ENCODE results near the gene TRAPPC3. TPM values are rescaled to one million over a fixed set of nuclear protein-coding genes. Genes with fewer than 3 reads are reported as not detected.

The TRAPPC3 gene
- total and polyA plus RNA-seq, 9 of the 15 experiments (the other 6 are each of a cell fraction or from before 2014, with no cell fraction given), result 20.6 to 141 (median 112) TPM

GRCh38 chr1:36122062-36123030 is 26.9 kb downstream of the TRAPPC3 start (continued):
- TF ChIP-seq ZBTB33 (CRISPR knock-in tag; IDR thresholded peaks at IDR 0.05) (no peak), ZNF561 (CRISPR knock-in tag; conservative IDR thresholded peaks at IDR 0.05) (no peak), MIER1 (IDR thresholded peaks at IDR 0.05; ENCODE audit: low read depth) (no peak), KDM1A (IDR thresholded peaks at IDR 0.05) (peak; percentile 71 to 77; a peak in 3 of 4 replicates), HLTF (IDR thresholded peaks at IDR 0.05) (no peak), SRSF3 (IDR thresholded peaks at IDR 0.05; ENCODE audit: insufficient read depth, low read length) (no peak), RCOR1 (IDR thresholded peaks at IDR 0.05; ENCODE audit: borderline replicate concordance in 1 of 2, low read depth in 2 of 2, low read length in 2 of 2) (peak in 1 of 2 experiments; percentile 43; a peak in 1 of 4 replicates)

GRCh38 chr1:36119456-36119855 is 29.8 kb downstream of the TRAPPC3 start:
- H3K4me2 ChIP-seq (ENCODE audit: insufficient read depth, low read length), result no peak overlapping the region
- DNase-seq (ENCODE audit: extremely low read depth in 1 of 4, low spot score in 3 of 4), result no peak
- H3K4me3 ChIP-seq, result no peak overlapping the region
- H3K9me3 ChIP-seq (replicated peaks; ENCODE audit: control insufficient read depth, insufficient read depth, low read depth, low read length), result no peaks in the 10 kb centered on the region
- no peak for FAIRE-seq
- H3K9ac ChIP-seq (ENCODE audit: insufficient read depth in 1 of 2, low read depth in 2 of 2, low read length in 2 of 2), result peak overlapping the region in 1 of 2 experiments; percentile 80; a peak in 2 of 4 replicates
- ChIA-PET POLR2A (interaction anchor here (0.6 to 3.7 kb wide), 9 partner anchors 9 to 188 kb away, joined by 3 to 19 read pairs (median 4); partner anchors contain the start of gene AGO3), CTCF (ENCODE audit: low intra/inter-chr PET ratio) (no interaction called here)
- peaks cover 0 to 10% of the 10 kb centered on the region in 2 experiments; a peak in 1 of 5 replicates for H3K27me3 ChIP-seq (ENCODE audit: control insufficient read depth in 2 of 2, insufficient read depth in 2 of 2, low read length in 2 of 2)
- no peak overlapping the region for H2AFZ ChIP-seq (ENCODE audit: low read depth, low read length)
- H3K27ac ChIP-seq (ENCODE audit: extremely low read depth, low read depth, low read length), result no peak overlapping the region
- no peaks in the 10 kb centered on the region for H3K79me2 ChIP-seq (ENCODE audit: control insufficient read depth, insufficient read depth, low read length)
- no TSS peak for BruUV-seq (replicated peaks)
- intact Hi-C loops (cut with micrococcal nuclease) (no loop called here), in situ Hi-C loops (cut with MboI) (no loop called here)
- TF ChIP-seq PHF8 (IDR thresholded peaks at IDR 0.05; ENCODE audit: borderline replicate concordance, low read length) (no peak), ERF (CRISPR knock-in tag; IDR thresholded peaks at IDR 0.05) (no peak), CCNT2 (IDR thresholded peaks at IDR 0.05; ENCODE audit: borderline replicate concordance, extremely low read depth, insufficient read length, low read depth, low read length) (no peak)
- ATAC-seq, result no peak
- 29% methylated on average over 9 of the region's 9 CpGs for WGBS (ENCODE audit: insufficient coverage, low coverage, missing lambda C conversion rate)
- no peaks in the 10 kb centered on the region for H3K9me1 ChIP-seq (ENCODE audit: control insufficient read depth, insufficient read depth, low read length)
- H3K36me3 ChIP-seq (ENCODE audit: control insufficient read depth, insufficient read depth, low read length), result no peaks in the 10 kb centered on the region
- H4K20me1 ChIP-seq (replicated peaks; ENCODE audit: control insufficient read depth, insufficient read depth, low read length), result no peaks in the 10 kb centered on the region; the same call in none of the 2 replicates
- H3K4me1 ChIP-seq (replicated peaks in 1 of 2; ENCODE audit: control insufficient read depth in 2 of 2, insufficient read depth in 2 of 2, low read length in 2 of 2), result peaks cover 0 to 21% of the 10 kb centered on the region in 2 experiments; a peak in 3 of 5 replicates

Measured in K562 (cell line).